Stimulated activated CD8-positive, alpha-beta memory T cell treated with anti-CD3 and anti-CD28 coated beads, Interleukin-15, amount 100 ng/mL, for 48 hours (primary cell): ENCODE data around the gene EIF4G3.
"Not testable (repeated sequence)": the region's sequence is repeated elsewhere in the genome, so short reads cannot be mapped to it uniquely, and the experiment has no call there.

Source experiments
- DNase-seq, 2 donors: peaks; one replicate each; pipeline ENCODE4 v3.0.0-alpha.2; 2020; ENCODE audit warnings: low read depth in 2 of 2

Gene EIF4G3

DNA sequence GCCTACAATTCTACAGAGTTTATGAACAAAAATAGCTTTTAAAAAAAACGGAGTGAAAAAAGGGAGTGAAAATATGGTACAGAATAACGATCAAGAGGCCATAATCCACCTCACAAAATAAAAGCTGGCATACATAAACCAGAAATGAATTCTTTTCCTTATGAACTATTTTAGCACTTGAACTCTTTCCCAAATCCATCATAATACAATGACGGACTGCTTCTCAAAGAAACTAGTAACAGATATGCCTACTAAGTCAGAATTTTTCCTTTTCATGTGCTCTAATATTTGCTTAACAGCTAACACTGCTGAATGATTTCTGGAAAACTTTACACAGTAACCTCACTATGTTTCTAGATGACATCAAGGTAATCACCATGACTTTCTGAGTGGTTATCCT lies 144.0 kb downstream of the EIF4G3 start:
- no peak for DNase-seq

DNA sequence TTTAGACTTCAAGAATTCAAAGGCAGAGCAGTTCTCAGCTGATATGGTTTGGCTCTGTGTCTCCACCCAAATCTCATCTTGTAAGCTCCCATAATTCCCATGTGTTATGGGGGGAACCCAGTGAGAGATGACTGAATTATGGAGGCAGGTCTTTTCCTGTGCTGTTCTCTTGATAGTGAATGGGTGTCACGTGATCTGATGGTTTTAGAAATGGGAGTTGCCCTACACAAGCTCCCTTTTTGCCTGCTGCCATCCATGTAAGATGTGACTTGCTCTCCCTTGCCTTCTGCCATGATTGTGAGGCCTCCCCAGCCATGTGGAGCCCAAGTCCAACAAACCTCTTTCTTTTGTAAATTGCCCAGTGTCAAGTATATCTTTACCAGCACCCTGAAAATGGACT lies 146.5 kb downstream of the EIF4G3 start:
- no peak for DNase-seq

GRCh38 chr1:21028520-21029145 lies 148.1 kb downstream of the EIF4G3 start:
- DNase-seq: no peak

- DNase-seq: no peak
Measured at GRCh38 chr1:21027805-21028204, 148.9 kb downstream of the EIF4G3 start.

DNA sequence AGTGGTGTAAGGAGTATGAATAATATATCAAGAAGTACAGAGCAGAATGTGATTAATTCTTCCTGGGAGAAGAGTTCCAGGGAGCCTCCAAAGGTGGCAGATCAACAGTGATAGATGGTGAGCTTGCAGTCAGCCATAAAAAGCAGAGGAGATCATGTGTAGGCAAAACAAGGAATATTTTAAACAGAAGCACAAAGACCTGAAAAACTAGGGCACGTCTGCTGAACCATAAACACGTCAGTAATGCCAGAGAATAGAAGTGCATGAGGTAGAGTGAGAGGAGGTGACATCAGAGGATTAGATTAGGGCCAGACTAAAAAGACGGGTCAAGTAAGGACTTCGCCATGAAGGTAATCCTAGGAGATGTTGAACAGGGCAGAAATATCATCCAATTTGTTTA lies 151.8 kb downstream of the EIF4G3 start:
- no peak for DNase-seq

GRCh38 chr1:21024136-21024896 lies 152.4 kb downstream of the EIF4G3 start:
- not testable (repeated sequence) for DNase-seq

- peak in 1 of 2 donors; percentile 11 for DNase-seq
Measured at GRCh38 chr1:21022279-21023040, 154.2 kb downstream of the EIF4G3 start.

DNA sequence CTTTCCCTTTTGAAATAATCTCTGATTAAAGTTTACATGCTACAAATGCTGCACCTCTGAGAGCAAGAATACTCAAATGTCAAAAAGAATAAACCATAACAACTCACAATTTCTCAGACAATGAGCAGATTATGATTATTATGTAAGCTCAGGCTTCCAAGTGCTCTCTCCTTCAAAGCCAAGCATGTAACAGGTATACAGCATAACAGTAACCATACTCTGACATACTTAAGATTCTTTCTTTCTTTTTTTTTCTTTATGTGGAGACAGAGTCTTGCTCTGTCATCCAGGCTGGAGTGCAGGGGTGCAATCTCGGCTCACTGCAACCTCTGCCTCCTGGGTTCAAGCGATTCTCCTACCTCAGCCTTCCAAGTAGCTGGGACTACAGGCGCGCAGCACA lies 155.4 kb downstream of the EIF4G3 start:
- no peak for DNase-seq

DNA sequence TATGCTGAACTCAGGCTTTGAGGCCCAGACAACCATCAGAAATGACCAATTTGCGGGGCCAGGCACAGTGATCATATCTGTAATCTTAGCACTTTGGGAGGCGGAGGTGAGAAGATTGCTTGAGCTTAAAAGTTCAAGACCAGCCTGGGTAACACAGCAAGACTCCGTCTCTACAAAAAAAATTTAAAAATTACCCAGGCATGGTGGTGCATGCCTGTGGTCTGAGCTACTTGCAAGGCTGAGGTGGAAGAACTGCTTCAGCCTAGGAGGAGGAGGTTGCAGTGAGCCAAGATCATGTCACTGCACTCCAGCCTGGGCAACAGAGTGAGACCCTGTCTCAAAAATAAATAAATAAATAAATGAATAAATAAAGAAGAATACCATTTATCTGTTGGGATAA lies 156.5 kb downstream of the EIF4G3 start:
- no peak for DNase-seq

GRCh38 chr1:21018673-21019072 lies 158.0 kb downstream of the EIF4G3 start:
- DNase-seq: no peak

GRCh38 chr1:21013510-21013909 lies 163.2 kb downstream of the EIF4G3 start:
- DNase-seq: no peak

- no peak for DNase-seq
Measured at GRCh38 chr1:21012937-21013336, 163.8 kb downstream of the EIF4G3 start.

DNA sequence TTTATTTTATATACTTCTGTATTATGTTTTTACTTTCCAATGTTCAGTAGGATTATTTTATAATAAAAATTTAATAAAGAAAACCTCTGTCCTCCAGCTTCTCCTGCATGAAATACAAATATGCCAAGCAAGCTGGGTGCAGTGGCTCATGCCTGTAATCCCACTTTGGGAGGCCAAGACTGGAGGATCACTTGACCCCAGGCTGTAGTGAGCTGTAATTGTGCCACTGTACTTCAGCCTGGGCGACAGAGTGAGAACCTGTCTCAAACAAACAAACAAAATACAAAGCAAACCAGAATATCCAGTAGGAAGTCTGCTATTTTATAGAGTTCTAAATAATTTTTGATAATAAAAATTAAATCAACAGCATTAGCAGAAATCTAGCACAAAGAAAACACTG lies 168.8 kb downstream of the EIF4G3 start:
- DNase-seq: no peak

GRCh38 chr1:21005466-21006239 lies 171.0 kb downstream of the EIF4G3 start:
- no peak for DNase-seq

- DNase-seq: no peak
Measured at GRCh38 chr1:21003281-21004045, 173.2 kb downstream of the EIF4G3 start.

DNA sequence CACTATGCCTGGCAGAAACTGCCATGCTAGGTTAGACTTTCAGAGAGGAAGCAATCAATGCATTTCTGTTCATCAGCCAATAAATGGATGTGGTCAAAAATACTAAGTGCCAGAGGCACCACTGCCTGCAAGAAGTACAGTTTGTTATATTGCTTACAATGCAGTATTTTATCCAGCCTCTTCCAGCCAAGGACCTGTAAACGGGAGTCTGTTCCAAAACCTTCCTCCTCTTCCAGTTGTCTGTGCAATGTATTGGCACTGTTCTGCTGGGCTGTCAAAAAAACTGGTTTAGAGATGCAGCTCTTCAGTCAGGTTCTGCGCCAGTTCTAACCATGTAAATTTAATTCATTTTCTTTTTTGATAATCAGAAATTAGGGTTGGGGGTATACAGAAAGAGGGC lies 175.7 kb downstream of the EIF4G3 start:
- no peak for DNase-seq

GRCh38 chr1:21000245-21000594 lies 176.5 kb downstream of the EIF4G3 start:
- DNase-seq: no peak

- no peak for DNase-seq
Measured at GRCh38 chr1:20999525-21000244, 177.0 kb downstream of the EIF4G3 start.

DNA sequence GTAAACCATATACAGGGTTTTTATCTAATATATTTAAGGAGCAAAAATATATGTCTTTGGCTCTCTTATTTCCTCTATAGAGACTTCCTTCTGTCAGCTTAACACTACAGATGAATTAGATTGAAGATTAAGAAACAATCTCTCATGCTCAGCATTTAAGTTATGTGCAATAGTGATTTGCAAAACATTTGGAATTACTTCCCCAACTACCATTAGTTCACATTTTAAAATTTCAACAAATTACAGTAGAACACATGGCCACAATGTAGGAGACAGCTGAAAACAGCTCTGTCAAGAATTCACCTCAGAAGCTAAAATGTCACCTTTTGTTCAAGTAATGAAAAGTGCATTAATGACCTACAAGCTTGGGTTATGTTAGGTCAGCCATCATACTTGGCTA lies 177.9 kb downstream of the EIF4G3 start:
- DNase-seq: no peak

- DNase-seq: no peak
Measured at GRCh38 chr1:20997602-20998224, 179.0 kb downstream of the EIF4G3 start.
